ENCODE measurements around the gene TSFM. TPM values are rescaled to one million over a fixed set of nuclear protein-coding genes. Genes with fewer than 3 reads are reported as not detected.
A peak's percentile ranks its signal among the peaks of the same experiment; 100 is the strongest.

Gene TSFM
- total and polyA plus RNA-seq, 3 donors from 2014 or later: 26.9 to 51.2 (median 30.0) TPM

DNA sequence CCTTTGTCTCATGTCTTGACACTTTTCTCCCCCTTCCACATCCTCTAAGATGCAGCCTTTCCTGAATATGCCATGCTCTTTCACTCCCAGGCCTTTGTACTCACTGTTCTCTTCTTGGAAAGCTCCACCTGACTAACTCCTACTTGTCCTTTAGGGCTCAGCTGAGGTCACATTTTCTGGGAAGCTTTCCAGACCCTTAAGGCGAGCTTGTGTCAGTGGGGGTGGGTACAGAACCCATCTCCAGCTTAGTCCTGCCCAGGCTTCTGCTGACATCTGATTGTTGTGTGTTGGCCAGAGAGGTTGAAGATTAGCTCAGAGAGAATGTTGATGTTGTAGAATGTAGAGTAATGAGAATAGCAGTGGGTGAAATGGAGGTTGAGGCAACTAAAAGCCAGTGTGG lies 2.9 kb upstream of the TSFM start:
- Histone ChIP-seq H3K27me3 (no peaks in the 10 kb centered on the region), H3K27ac (no peak overlapping the region), H3K9me3 (no peaks in the 10 kb centered on the region), H3K4me3 (no peak overlapping the region), H3K36me3 (ENCODE audit: low read depth, missing control alignments) (no peaks in the 10 kb centered on the region), H3K4me1 (peaks cover 10% of the 10 kb centered on the region)
- TF ChIP-seq POLR2A (IDR thresholded peaks at IDR 0.05): no peak
- TF ChIP-seq, protein P1, sequence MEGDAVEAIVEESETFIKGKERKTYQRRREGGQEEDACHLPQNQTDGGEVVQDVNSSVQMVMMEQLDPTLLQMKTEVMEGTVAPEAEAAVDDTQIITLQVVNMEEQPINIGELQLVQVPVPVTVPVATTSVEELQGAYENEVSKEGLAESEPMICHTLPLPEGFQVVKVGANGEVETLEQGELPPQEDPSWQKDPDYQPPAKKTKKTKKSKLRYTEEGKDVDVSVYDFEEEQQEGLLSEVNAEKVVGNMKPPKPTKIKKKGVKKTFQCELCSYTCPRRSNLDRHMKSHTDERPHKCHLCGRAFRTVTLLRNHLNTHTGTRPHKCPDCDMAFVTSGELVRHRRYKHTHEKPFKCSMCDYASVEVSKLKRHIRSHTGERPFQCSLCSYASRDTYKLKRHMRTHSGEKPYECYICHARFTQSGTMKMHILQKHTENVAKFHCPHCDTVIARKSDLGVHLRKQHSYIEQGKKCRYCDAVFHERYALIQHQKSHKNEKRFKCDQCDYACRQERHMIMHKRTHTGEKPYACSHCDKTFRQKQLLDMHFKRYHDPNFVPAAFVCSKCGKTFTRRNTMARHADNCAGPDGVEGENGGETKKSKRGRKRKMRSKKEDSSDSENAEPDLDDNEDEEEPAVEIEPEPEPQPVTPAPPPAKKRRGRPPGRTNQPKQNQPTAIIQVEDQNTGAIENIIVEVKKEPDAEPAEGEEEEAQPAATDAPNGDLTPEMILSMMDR (IDR thresholded peaks at IDR 0.05): no peak
- 33 to 52% methylated on average over 1 of the region's 1 CpG for WGBS, 2 donors
- intact Hi-C loops (cut with DNase I; ENCODE audit: low total_unique reads): no loop called here
- no peak for DNase-seq

DNA sequence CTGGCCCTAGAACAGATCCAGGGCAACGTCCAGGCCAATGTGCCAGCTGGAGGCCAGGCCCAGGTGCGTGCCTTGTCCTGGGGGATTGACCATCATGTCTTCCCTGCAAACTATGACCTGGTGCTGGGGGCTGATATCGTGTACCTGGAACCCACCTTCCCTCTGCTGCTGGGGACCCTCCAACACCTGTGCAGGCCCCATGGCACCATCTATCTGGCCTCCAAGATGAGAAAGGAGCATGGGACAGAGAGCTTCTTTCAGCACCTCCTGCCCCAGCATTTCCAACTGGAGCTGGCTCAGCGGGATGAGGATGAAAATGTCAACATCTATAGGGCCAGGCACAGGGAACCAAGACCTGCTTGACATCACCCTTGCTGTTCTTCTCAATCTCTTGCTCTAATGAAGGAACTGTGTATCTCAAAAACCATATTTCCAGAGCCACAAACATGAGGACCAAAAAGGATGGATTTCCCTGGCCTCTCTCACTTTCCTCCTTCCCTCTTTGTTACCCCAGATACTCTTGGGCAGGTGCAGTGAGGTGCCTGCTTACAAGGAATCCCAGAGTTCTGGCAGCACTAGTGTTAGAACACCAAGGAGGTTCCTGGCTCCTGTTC lies 2.2 kb upstream of the TSFM start:
- Histone ChIP-seq H3K4me3 (no peak overlapping the region), H3K4me1 (peaks cover 10% of the 10 kb centered on the region), H3K27ac (no peak overlapping the region), H3K36me3 (ENCODE audit: low read depth, missing control alignments) (no peaks in the 10 kb centered on the region), H3K9me3 (no peaks in the 10 kb centered on the region), H3K27me3 (no peaks in the 10 kb centered on the region)
- 60 to 85% methylated on average over 3 to 4 of the region's 4 CpGs for WGBS, 2 donors
- no peak for DNase-seq
- TF ChIP-seq POLR2A (IDR thresholded peaks at IDR 0.05): no peak
- intact Hi-C loops (cut with DNase I; ENCODE audit: low total_unique reads): no loop called here

DNA sequence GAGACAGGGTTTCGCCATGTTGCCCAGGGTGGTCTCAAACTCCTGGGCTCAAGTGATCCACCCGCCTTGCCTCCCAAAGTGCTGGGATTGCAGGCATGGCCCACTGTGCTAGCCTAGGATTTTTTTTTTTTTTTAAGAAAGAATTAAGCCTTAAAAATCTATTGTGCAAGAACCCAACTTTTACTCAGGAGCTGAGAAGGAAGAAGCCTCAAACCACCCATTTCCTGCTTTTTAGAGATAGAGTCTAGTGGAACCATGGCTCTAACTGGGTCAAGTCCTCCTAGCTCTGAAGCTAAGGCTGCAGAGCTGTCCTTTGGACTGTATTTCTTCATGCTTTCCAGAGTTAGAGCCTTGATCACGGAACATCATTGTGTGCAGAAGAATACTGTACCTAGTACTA lies 1.3 kb upstream of the TSFM start:
- intact Hi-C loops (cut with DNase I; ENCODE audit: low total_unique reads): no loop called here

DNA sequence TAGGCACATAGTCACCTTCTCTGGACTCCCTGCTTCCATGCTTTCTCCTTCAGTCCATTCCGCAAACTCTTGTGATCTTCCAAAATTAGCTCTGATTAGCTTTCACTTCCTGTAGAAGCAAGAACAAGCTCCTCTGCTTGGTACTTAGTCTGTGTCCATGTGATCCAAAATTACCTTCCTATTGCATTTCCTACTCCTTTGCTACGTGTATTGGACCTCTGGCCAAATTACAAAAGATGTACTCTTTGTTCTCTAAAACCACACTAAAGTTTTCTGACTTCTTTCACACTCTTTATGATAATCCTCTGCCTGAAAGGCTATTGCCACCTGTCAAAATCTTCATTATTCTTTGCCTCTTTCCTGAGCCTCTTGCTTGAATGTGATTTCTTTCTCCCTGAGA lies 786 bp upstream of the TSFM start:
- intact Hi-C loops (cut with DNase I; ENCODE audit: low total_unique reads): no loop called here
- no peak overlapping the region for H3K27ac ChIP-seq
- no peak for DNase-seq
- H3K36me3 ChIP-seq (ENCODE audit: low read depth, missing control alignments): no peaks in the 10 kb centered on the region
- no peak for TF ChIP-seq POLR2A (IDR thresholded peaks at IDR 0.05)
- TF ChIP-seq, protein P1 (IDR thresholded peaks at IDR 0.05): no peak
- WGBS, 2 donors: 57 to 66% methylated on average over 2 of the region's 2 CpGs
- no peak overlapping the region for H3K4me3 ChIP-seq
- no peaks in the 10 kb centered on the region for H3K9me3 ChIP-seq
- H3K27me3 ChIP-seq: no peaks in the 10 kb centered on the region
- peaks cover 10% of the 10 kb centered on the region for H3K4me1 ChIP-seq

More for the DNA sequence above, 1.3 kb upstream of the TSFM start:
- H3K36me3 ChIP-seq (ENCODE audit: low read depth, missing control alignments): no peaks in the 10 kb centered on the region
- no peaks in the 10 kb centered on the region for H3K9me3 ChIP-seq
- H3K4me3 ChIP-seq: no peak overlapping the region
- no peak overlapping the region for H3K27ac ChIP-seq
- H3K4me1 ChIP-seq: peaks cover 10% of the 10 kb centered on the region
- TF ChIP-seq, protein P1 (IDR thresholded peaks at IDR 0.05): no peak
- TF ChIP-seq POLR2A (IDR thresholded peaks at IDR 0.05): no peak
- no peak for DNase-seq
- no peaks in the 10 kb centered on the region for H3K27me3 ChIP-seq
- WGBS, 2 donors: 92 to 97% methylated on average over 3 of the region's 3 CpGs

DNA sequence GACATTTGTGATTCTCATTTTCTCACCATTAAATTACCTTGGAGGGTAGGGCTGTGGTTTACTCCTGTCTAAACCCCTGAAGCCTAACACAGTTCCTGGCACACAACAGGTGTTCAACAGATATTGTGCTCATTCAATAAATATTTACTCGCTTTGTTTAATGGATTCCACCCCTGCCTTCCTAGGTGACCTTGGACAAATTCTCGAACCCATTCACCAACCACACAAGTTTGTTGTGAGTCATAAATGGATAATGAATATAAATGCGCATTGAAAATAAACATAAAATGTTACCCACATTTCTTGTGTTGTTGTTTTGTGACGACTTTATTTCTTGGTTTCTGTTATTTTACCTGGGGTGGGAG lies 362 bp upstream of the TSFM start:
- DNase-seq: no peak
- Histone ChIP-seq H3K27me3 (no peaks in the 10 kb centered on the region), H3K36me3 (ENCODE audit: low read depth, missing control alignments) (no peaks in the 10 kb centered on the region), H3K9me3 (no peaks in the 10 kb centered on the region), H3K4me3 (peak overlapping the region; percentile 87 to 97), H3K27ac (no peak overlapping the region), H3K4me1 (peaks cover 10% of the 10 kb centered on the region)
- intact Hi-C loops (cut with DNase I; ENCODE audit: low total_unique reads): no loop called here
- WGBS, 2 donors: 15 to 16% methylated on average over 4 of the region's 4 CpGs
- no peak for TF ChIP-seq POLR2A (IDR thresholded peaks at IDR 0.05)
- TF ChIP-seq, protein P1 (IDR thresholded peaks at IDR 0.05): no peak
